Astrocyte (in vitro differentiated cells and primary cell): ENCODE measurements around the gene KCTD20.

Experiments
- EZH2 ChIP-seq: IDR thresholded peaks from 2 replicates; pipeline ENCODE4 v1.6.1; 2012; ENCODE audit warnings: mild to moderate bottlenecking, low read length, inconsistent platforms; ENCODE audit not compliant: insufficient read depth
- TF ChIP-seq, protein P1 (sequence below): IDR thresholded peaks from 2 replicates; pipeline ENCODE4 v1.5.1; 2011; ENCODE audit warnings: low read depth, mild to moderate bottlenecking, inconsistent platforms, low read length, moderate library complexity; ENCODE audit not compliant: insufficient read depth

DNA sequence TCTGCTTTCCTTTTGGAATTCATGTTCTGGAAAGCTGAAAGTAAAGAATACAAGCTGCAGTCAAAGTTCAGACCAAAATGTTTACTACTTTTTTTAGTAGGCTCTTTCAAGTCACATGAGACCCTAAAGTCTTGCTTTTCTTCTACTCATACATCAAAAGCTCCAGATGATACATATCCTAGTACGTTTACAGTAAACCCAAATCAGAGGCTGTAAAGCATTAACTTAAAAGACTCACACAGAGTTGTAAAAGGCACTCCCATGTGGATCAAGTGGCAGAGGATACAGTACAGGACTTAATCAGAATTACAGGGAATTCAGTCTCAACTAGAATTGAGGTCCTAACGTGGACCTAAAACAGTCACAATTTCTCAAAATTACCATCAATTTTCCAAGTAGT is 63.8 kb downstream of the KCTD20 start:
- TF ChIP-seq, protein P1, sequence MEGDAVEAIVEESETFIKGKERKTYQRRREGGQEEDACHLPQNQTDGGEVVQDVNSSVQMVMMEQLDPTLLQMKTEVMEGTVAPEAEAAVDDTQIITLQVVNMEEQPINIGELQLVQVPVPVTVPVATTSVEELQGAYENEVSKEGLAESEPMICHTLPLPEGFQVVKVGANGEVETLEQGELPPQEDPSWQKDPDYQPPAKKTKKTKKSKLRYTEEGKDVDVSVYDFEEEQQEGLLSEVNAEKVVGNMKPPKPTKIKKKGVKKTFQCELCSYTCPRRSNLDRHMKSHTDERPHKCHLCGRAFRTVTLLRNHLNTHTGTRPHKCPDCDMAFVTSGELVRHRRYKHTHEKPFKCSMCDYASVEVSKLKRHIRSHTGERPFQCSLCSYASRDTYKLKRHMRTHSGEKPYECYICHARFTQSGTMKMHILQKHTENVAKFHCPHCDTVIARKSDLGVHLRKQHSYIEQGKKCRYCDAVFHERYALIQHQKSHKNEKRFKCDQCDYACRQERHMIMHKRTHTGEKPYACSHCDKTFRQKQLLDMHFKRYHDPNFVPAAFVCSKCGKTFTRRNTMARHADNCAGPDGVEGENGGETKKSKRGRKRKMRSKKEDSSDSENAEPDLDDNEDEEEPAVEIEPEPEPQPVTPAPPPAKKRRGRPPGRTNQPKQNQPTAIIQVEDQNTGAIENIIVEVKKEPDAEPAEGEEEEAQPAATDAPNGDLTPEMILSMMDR: no peak
- no peak for TF ChIP-seq EZH2
